PC-3 (cell line): ENCODE data around the gene AHNAK2. TPM values are rescaled to one million over a fixed set of nuclear protein-coding genes. Genes with fewer than 3 reads are reported as not detected.

ENCODE experiments used
- ATAC-seq: fragments of 200-7000 bp; cut with Tn5 transposase; 2 replicates; pipeline ENCODE4 v1.9.1; 2020; ENCODE audit warnings: mild to moderate bottlenecking, moderate library complexity
- BruUV-seq: library from RNA; stranded (reverse); fragments of 400-500 nt; replicated peaks from 2 replicates; lab custom pipeline; 2021; lab: Mats Ljungman, UMichigan
- CTCF ChIA-PET: fragments of 300-600 bp; sonication (Branson Sonifier 250); formaldehyde crosslinking; loops from one replicate; lab custom pipeline; 2022; ENCODE audit warnings: antibody characterized with exemption; lab: Charles Lee
- POLR2A ChIA-PET: fragments of 300-600 bp; sonication (Branson Sonifier 250); formaldehyde crosslinking; loops from one replicate; lab custom pipeline; 2022; ENCODE audit warnings: antibody characterized with exemption; ENCODE audit not compliant: unreplicated experiment; lab: Charles Lee
- DNase-seq: peaks from one replicate; pipeline ENCODE4 v3.0.0-alpha.2; 2015
- H2AFZ ChIP-seq: fragments of 300-600 bp; sonication (generic); 2 replicates; pipeline ENCODE4 v1.6.0; 2016; ENCODE audit warnings: antibody characterized with exemption, low read length
- H3F3A ChIP-seq: fragments of 300-600 bp; sonication (generic); one replicate; pipeline ENCODE4 v1.6.0; 2017; ENCODE audit warnings: antibody characterized with exemption, low read length, control low read depth, mild to moderate bottlenecking; ENCODE audit not compliant: unreplicated experiment
- H3K27ac ChIP-seq: fragments of 300-600 bp; sonication (generic); 2 replicates; pipeline ENCODE4 v1.5.1; 2016; ENCODE audit warnings: mild to moderate bottlenecking, low read length
- H3K27me3 ChIP-seq: fragments of 300-600 bp; sonication (generic); 2 replicates; pipeline ENCODE4 v1.6.1; 2016; ENCODE audit warnings: low read length, mixed read lengths
- H3K36me3 ChIP-seq: fragments of 300-600 bp; sonication (generic); 2 replicates; pipeline ENCODE4 v1.6.1; 2016; ENCODE audit warnings: low read depth, mixed run types, low read length, mixed read lengths
- H3K4me1 ChIP-seq: fragments of 300-600 bp; sonication (generic); 2 replicates; pipeline ENCODE4 v1.5.1; 2016; ENCODE audit warnings: low read length; ENCODE audit not compliant: insufficient read depth
- H3K4me2 ChIP-seq: fragments of 300-600 bp; sonication (generic); 2 replicates; pipeline ENCODE4 v1.6.0; 2016; ENCODE audit warnings: low read length
- H3K4me3 ChIP-seq: fragments of 300-600 bp; sonication (generic); 2 replicates; pipeline ENCODE4 v1.5.1; 2016; ENCODE audit warnings: mild to moderate bottlenecking, low read length, mixed read lengths
- H3K79me2 ChIP-seq: fragments of 300-600 bp; sonication (generic); 2 replicates; pipeline ENCODE4 v1.6.1; 2017; ENCODE audit warnings: low read length, mixed read lengths
- H3K9ac ChIP-seq: fragments of 300-600 bp; sonication (generic); 2 replicates; pipeline ENCODE4 v1.6.0; 2016; ENCODE audit warnings: mild to moderate bottlenecking, low read length
- H3K9me2 ChIP-seq: fragments of 300-600 bp; sonication (generic); replicated peaks from 2 replicates; pipeline ENCODE4 v1.6.1; 2016; ENCODE audit warnings: mixed run types, low read length, mixed read lengths
- H3K9me3 ChIP-seq: fragments of 300-600 bp; sonication (generic); 2 replicates; pipeline ENCODE4 v1.6.1; 2016; ENCODE audit warnings: low read length, mixed read lengths
- H4K20me1 ChIP-seq: fragments of 300-600 bp; sonication (generic); 2 replicates; pipeline ENCODE4 v1.6.1; 2016; ENCODE audit warnings: low read length, mixed read lengths
- CTCF ChIP-seq: fragments of 300-600 bp; sonication (generic); conservative IDR thresholded peaks from 2 replicates; pipeline ENCODE4 v1.5.1; 2017; ENCODE audit warnings: antibody characterized with exemption, low read depth, mild to moderate bottlenecking, low read length
- EZH2 ChIP-seq: fragments of 300-600 bp; sonication (generic); IDR thresholded peaks from one replicate; pipeline ENCODE4 v1.6.1; 2017; ENCODE audit warnings: antibody characterized with exemption, mild to moderate bottlenecking, low read length; ENCODE audit not compliant: unreplicated experiment
- EZH2phosphoT487 ChIP-seq: fragments of 300-600 bp; sonication (generic); IDR thresholded peaks from 2 replicates; pipeline ENCODE4 v1.6.1; 2018; ENCODE audit warnings: mild to moderate bottlenecking, antibody characterized with exemption, low read length, borderline replicate concordance
- intact Hi-C: fragments of 100-400 bp; cut with micrococcal nuclease; formaldehyde crosslinking; loops from 2 replicates; pipeline ENCODE4 v1.9.0; 2023
- total RNA-seq: library from RNA; depleted of rRNA; stranded (reverse); fragments of >200 nt; gene quantifications from 2 replicates; pipeline ENCODE4 v1.2.3, GENCODE V29; 2014

Gene AHNAK2
- total RNA-seq, 1 experiment from 2014 or later: 25.0 TPM

- Histone ChIP-seq H3K4me1 (no peaks in the 10 kb centered on the region), H4K20me1 (no peaks in the 10 kb centered on the region), H3K27me3 (peaks cover 4% of the 10 kb centered on the region; the same call in 1 of the 2 replicates), H3K27ac (no peak overlapping the region), H3K9me3 (no peaks in the 10 kb centered on the region), H3K4me2 (no peak overlapping the region), H2AFZ (no peak overlapping the region), H3K36me3 (no peaks in the 10 kb centered on the region; the same call in 1 of the 2 replicates), H3K9me2 (no peaks in the 10 kb centered on the region), H3K79me2 (no peaks in the 10 kb centered on the region), H3K9ac (no peak overlapping the region), H3F3A (no peaks in the 10 kb centered on the region), H3K4me3 (no peak overlapping the region)
- DNase-seq: no peak
- ATAC-seq: no peak
- BruUV-seq: no TSS peak
- CTCF ChIA-PET: interaction anchor here (0.6 kb wide), 1 partner anchor 54 kb away, joined by 5 read pairs; no protein-coding TSS in a partner anchor
- intact Hi-C loops: no loop called here
- POLR2A ChIA-PET: interaction anchor here (0.6 kb wide), 1 partner anchor 35 kb away, joined by 8 read pairs; no protein-coding TSS in a partner anchor
- TF ChIP-seq EZH2 (no peak), EZH2phosphoT487 (no peak), CTCF (no peak)
Measured at GRCh38 chr14:104898870-104899510, 79.2 kb downstream of the AHNAK2 start.

DNA sequence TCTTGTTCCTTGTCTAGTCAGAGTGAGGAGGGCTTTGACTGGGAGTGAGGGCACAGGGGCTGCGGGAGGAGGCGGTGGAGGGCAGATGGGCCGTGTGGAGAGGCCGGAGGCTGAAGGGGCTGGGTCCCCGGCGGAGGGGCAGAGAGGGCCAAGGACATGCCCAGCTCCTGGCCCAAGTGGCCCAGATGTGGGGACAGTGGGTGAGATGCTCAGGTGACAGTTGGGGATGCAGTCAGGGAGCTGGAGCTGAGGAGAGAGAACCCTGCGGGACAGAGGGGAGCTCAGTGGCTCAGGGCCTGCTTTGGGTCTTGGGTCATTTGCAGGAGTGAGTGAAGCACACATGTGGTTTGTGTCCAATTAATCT lies 80.0 kb downstream of the AHNAK2 start:
- no peaks in the 10 kb centered on the region for H3K79me2 ChIP-seq
- no peaks in the 10 kb centered on the region for H3K9me2 ChIP-seq
- H3F3A ChIP-seq: no peaks in the 10 kb centered on the region
- POLR2A ChIA-PET: no interaction called here
- no peak overlapping the region for H3K4me2 ChIP-seq
- H3K4me3 ChIP-seq: no peak overlapping the region
- DNase-seq (no peak), ATAC-seq (no peak)
- H3K27me3 ChIP-seq: no peaks in the 10 kb centered on the region
- H3K9ac ChIP-seq: no peak overlapping the region
- intact Hi-C loops: no loop called here
- no peaks in the 10 kb centered on the region for H3K9me3 ChIP-seq
- no peaks in the 10 kb centered on the region for H3K4me1 ChIP-seq
- TF ChIP-seq EZH2 (no peak), EZH2phosphoT487 (no peak), CTCF (no peak)
- CTCF ChIA-PET: interaction anchor here (0.6 kb wide), 1 partner anchor 53 kb away, joined by 5 read pairs; no protein-coding TSS in a partner anchor
- H3K27ac ChIP-seq: no peak overlapping the region
- no peaks in the 10 kb centered on the region; the same call in 1 of the 2 replicates for H3K36me3 ChIP-seq
- H2AFZ ChIP-seq: no peak overlapping the region
- no TSS peak for BruUV-seq
- H4K20me1 ChIP-seq: no peaks in the 10 kb centered on the region
